CD4-positive, alpha-beta T cell treated with Interleukin-4 for 4 hours (primary cell): ENCODE results near the gene PPM1H.
"Not testable (repeated sequence)": the region's sequence is repeated elsewhere in the genome, so short reads cannot be mapped to it uniquely, and the experiment has no call there.

ENCODE experiments used
- DNase-seq: peaks from one replicate; pipeline ENCODE4 v3.0.0-alpha.2; 2020

The PPM1H gene

GRCh38 chr12:62934799-62935674, at the start of gene PPM1H:
PPM1H (minus strand) TSS chr12:62935150; CDS start chr12:62934736, 414 bp downstream.
- peak; percentile 2 for DNase-seq

- DNase-seq = no peak
Measured at GRCh38 chr12:62983594-62983993, 48.6 kb upstream of the PPM1H start.

GRCh38 chr12:62978768-62979167, 43.8 kb upstream of the PPM1H start:
- no peak for DNase-seq

GRCh38 chr12:62977883-62978282, 42.9 kb upstream of the PPM1H start:
- DNase-seq = no peak

- DNase-seq = no peak
Measured at GRCh38 chr12:62977418-62977817, 42.5 kb upstream of the PPM1H start.

GRCh38 chr12:62976110-62976662, 41.2 kb upstream of the PPM1H start:
- no peak for DNase-seq

- no peak for DNase-seq
Measured at GRCh38 chr12:62971769-62972525, 37.0 kb upstream of the PPM1H start.

- DNase-seq = no peak
Measured at GRCh38 chr12:62969695-62970094, 34.7 kb upstream of the PPM1H start.

GRCh38 chr12:62967701-62968100, 32.8 kb upstream of the PPM1H start:
- no peak for DNase-seq

GRCh38 chr12:62966990-62967506, 32.1 kb upstream of the PPM1H start:
- DNase-seq = no peak

GRCh38 chr12:62966446-62966989, 31.6 kb upstream of the PPM1H start:
- not testable (repeated sequence) for DNase-seq

- not testable (repeated sequence) for DNase-seq
Measured at GRCh38 chr12:62965700-62966099, 30.8 kb upstream of the PPM1H start.

- not testable (repeated sequence) for DNase-seq
Measured at GRCh38 chr12:62965242-62965641, 30.3 kb upstream of the PPM1H start.

- DNase-seq = no peak
Measured at GRCh38 chr12:62963486-62964041, 28.6 kb upstream of the PPM1H start.

- DNase-seq = no peak
Measured at GRCh38 chr12:62960324-62960723, 25.4 kb upstream of the PPM1H start.

- no peak for DNase-seq
Measured at GRCh38 chr12:62959745-62960144, 24.8 kb upstream of the PPM1H start.

GRCh38 chr12:62957233-62957953, 22.4 kb upstream of the PPM1H start:
- DNase-seq = no peak

- DNase-seq = no peak
Measured at GRCh38 chr12:62955678-62956077, 20.7 kb upstream of the PPM1H start.

- no peak for DNase-seq
Measured at GRCh38 chr12:62950317-62950716, 15.4 kb upstream of the PPM1H start.

GRCh38 chr12:62948123-62948522, 13.2 kb upstream of the PPM1H start:
- no peak for DNase-seq

- DNase-seq = no peak
Measured at GRCh38 chr12:62947364-62947763, 12.4 kb upstream of the PPM1H start.

- no peak for DNase-seq
Measured at GRCh38 chr12:62943779-62944395, 8.9 kb upstream of the PPM1H start.
